ENCODE measurements around the gene GRK7.
"Not testable (repeated sequence)": the region's sequence is repeated elsewhere in the genome, so short reads cannot be mapped to it uniquely, and the experiment has no call there.

The GRK7 gene

GRCh38 chr3:141762552-141762951, 656 bp upstream of the GRK7 start:
- DNase-seq: not testable (repeated sequence)

- no peak for DNase-seq
These were observed 837 bp downstream of the GRK7 start for GRCh38 chr3:141764045-141764444.

- no peak for DNase-seq
These were observed 1.3 kb downstream of the GRK7 start for GRCh38 chr3:141764465-141764864.

- DNase-seq: no peak
These were observed 1.8 kb downstream of the GRK7 start for GRCh38 chr3:141764986-141765385.

- no peak for DNase-seq
These were observed 3.9 kb downstream of the GRK7 start for GRCh38 chr3:141767066-141767465.

GRCh38 chr3:141769221-141769894, 6.2 kb downstream of the GRK7 start:
- DNase-seq: no peak

GRCh38 chr3:141773676-141774075, 10.5 kb downstream of the GRK7 start:
- DNase-seq: no peak

GRCh38 chr3:141776376-141776775, 13.2 kb downstream of the GRK7 start:
- DNase-seq: no peak

- no peak for DNase-seq
These were observed 13.7 kb downstream of the GRK7 start for GRCh38 chr3:141776885-141777284.

GRCh38 chr3:141777957-141778813, 15.0 kb downstream of the GRK7 start:
- DNase-seq: no peak

GRCh38 chr3:141779667-141780066, 16.5 kb downstream of the GRK7 start:
- no peak for DNase-seq

GRCh38 chr3:141782386-141782932, 19.3 kb downstream of the GRK7 start:
- no peak for DNase-seq

- DNase-seq: no peak
These were observed 20.4 kb downstream of the GRK7 start for GRCh38 chr3:141783632-141784031.

GRCh38 chr3:141784096-141784495, 20.9 kb downstream of the GRK7 start:
- DNase-seq: no peak

- no peak for DNase-seq
These were observed 21.3 kb downstream of the GRK7 start for GRCh38 chr3:141784531-141784930.

- no peak for DNase-seq
These were observed 24.9 kb downstream of the GRK7 start for GRCh38 chr3:141788149-141788548.

GRCh38 chr3:141788750-141789149, 25.5 kb downstream of the GRK7 start:
- DNase-seq: not testable (repeated sequence)

- DNase-seq: no peak
These were observed 26.1 kb downstream of the GRK7 start for GRCh38 chr3:141789281-141789680.

GRCh38 chr3:141790171-141790570, 27.0 kb downstream of the GRK7 start:
- no peak for DNase-seq

- no peak for DNase-seq
These were observed 29.3 kb downstream of the GRK7 start for GRCh38 chr3:141792495-141792894.

GRCh38 chr3:141793476-141794260, 30.5 kb downstream of the GRK7 start:
- DNase-seq: no peak

- no peak for DNase-seq
These were observed 32.1 kb downstream of the GRK7 start for GRCh38 chr3:141795276-141795675.

- no peak for DNase-seq
These were observed 32.5 kb downstream of the GRK7 start for GRCh38 chr3:141795741-141796080.
